Measurements from ENCODE around the gene THSD4. TPM values are rescaled to one million over a fixed set of nuclear protein-coding genes. Genes with fewer than 3 reads are reported as not detected.

The THSD4 gene
- total and polyA plus RNA-seq, 7 donors = 1.4 to 7.8 (median 2.2) TPM

GRCh38 chr15:71256934-71257664, 141.8 kb downstream of the THSD4 start:
- no peaks in the 10 kb centered on the region for H3K27me3 ChIP-seq
- H3K4me3 ChIP-seq = no peak overlapping the region
- H3K4me1 ChIP-seq = no peaks in the 10 kb centered on the region
- DNase-seq = no peak
- intact Hi-C loops (cut with DNase I) = no loop called here
- 90 to 94% methylated on average over 5 of the region's 5 CpGs for WGBS, 2 donors
- TF ChIP-seq EP300 (IDR thresholded peaks at IDR 0.05) (no peak), CTCF (IDR thresholded peaks at IDR 0.05) (no peak), POLR2AphosphoS5 (IDR thresholded peaks at IDR 0.05) (no peak)
- no peaks in the 10 kb centered on the region for H3K36me3 ChIP-seq
- H3K9me3 ChIP-seq = no peaks in the 10 kb centered on the region
- H3K27ac ChIP-seq = no peak overlapping the region

GRCh38 chr15:71259866-71260265, 144.6 kb downstream of the THSD4 start:
- 81% methylated on average over 2 of the region's 2 CpGs for WGBS, 2 donors
- no peaks in the 10 kb centered on the region for H3K9me3 ChIP-seq
- H3K36me3 ChIP-seq = no peaks in the 10 kb centered on the region
- H3K4me1 ChIP-seq = no peaks in the 10 kb centered on the region
- TF ChIP-seq POLR2A (IDR thresholded peaks at IDR 0.05) = no peak
- no peak for TF ChIP-seq CTCF (IDR thresholded peaks at IDR 0.05)
- no peak for TF ChIP-seq EP300 (IDR thresholded peaks at IDR 0.05)
- no peak for TF ChIP-seq POLR2AphosphoS5 (IDR thresholded peaks at IDR 0.05)
- no peak for DNase-seq
- intact Hi-C loops (cut with DNase I) = no loop called here
- no peak overlapping the region for H3K27ac ChIP-seq
- H3K27me3 ChIP-seq = no peaks in the 10 kb centered on the region
- H3K4me3 ChIP-seq = no peak overlapping the region

GRCh38 chr15:71261418-71261817, 146.1 kb downstream of the THSD4 start:
- DNase-seq = no peak
- H3K4me3 ChIP-seq = no peak overlapping the region
- no peak overlapping the region for H3K27ac ChIP-seq
- H3K27me3 ChIP-seq = no peaks in the 10 kb centered on the region
- TF ChIP-seq CTCF (IDR thresholded peaks at IDR 0.05) = no peak
- TF ChIP-seq POLR2AphosphoS5 (IDR thresholded peaks at IDR 0.05) = no peak
- no peak for TF ChIP-seq EP300 (IDR thresholded peaks at IDR 0.05)
- TF ChIP-seq POLR2A (IDR thresholded peaks at IDR 0.05) = no peak
- intact Hi-C loops (cut with DNase I) = no loop called here
- WGBS, 2 donors = 74 to 89% methylated on average over 2 of the region's 2 CpGs
- no peaks in the 10 kb centered on the region for H3K9me3 ChIP-seq
- H3K36me3 ChIP-seq = no peaks in the 10 kb centered on the region
- H3K4me1 ChIP-seq = no peaks in the 10 kb centered on the region

GRCh38 chr15:71261909-71262308, 146.6 kb downstream of the THSD4 start:
- intact Hi-C loops (cut with DNase I) = no loop called here
- no peak overlapping the region for H3K4me3 ChIP-seq

More at GRCh38 chr15:71261909-71262308, 146.6 kb downstream of the THSD4 start:
- Histone ChIP-seq H3K27me3 (no peaks in the 10 kb centered on the region), H3K9me3 (no peaks in the 10 kb centered on the region), H3K4me1 (no peaks in the 10 kb centered on the region), H3K27ac (no peak overlapping the region), H3K36me3 (no peaks in the 10 kb centered on the region)
- DNase-seq = no peak
- TF ChIP-seq POLR2A (IDR thresholded peaks at IDR 0.05) (no peak), CTCF (IDR thresholded peaks at IDR 0.05) (no peak), POLR2AphosphoS5 (IDR thresholded peaks at IDR 0.05) (no peak), EP300 (IDR thresholded peaks at IDR 0.05) (no peak)
- WGBS, 2 donors = 53 to 67% methylated on average over 6 of the region's 6 CpGs

All from sigmoid colon (tissue), 7 donors.